ENCODE results near the gene TRABD2B.

- TF ChIP-seq CTCF (IDR thresholded peaks at IDR 0.05), result no peak
- TF ChIP-seq POLR2A (IDR thresholded peaks at IDR 0.05), result no peak
Observed at GRCh38 chr1:47837056-47837830, 159.9 kb downstream of the TRABD2B start.
